Stimulated activated CD4-positive, alpha-beta T cell treated with anti-CD3 and anti-CD28 coated beads, Interleukin-15, amount 100 ng/mL, for 24 hours (primary cell): ENCODE measurements around the gene ACSS1.
A peak's percentile ranks its signal among the peaks of the same experiment; 100 is the strongest.

ENCODE experiments used
- DNase-seq: peaks from one replicate; pipeline ENCODE4 v3.0.0-alpha.2; 2020

Gene ACSS1

DNA sequence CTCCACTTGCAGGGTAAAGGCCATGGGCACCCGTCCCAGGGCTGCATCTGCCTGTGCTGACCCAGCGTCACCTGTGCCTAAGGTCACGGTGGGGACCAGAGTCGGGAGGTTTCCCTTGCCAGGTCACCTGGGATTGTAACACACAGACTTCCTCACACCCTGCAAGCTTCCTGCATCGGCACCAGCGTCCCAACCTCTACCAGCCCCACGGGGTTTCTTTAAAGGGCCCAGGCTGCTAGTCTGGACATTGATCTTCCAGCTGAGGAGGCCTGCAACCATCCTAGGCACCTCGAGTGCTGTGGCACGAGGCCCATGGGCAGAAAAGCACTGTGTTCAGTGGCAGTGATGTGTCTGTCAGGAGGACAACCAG, 12.6 kb downstream of the ACSS1 start:
- no peak for DNase-seq

DNA sequence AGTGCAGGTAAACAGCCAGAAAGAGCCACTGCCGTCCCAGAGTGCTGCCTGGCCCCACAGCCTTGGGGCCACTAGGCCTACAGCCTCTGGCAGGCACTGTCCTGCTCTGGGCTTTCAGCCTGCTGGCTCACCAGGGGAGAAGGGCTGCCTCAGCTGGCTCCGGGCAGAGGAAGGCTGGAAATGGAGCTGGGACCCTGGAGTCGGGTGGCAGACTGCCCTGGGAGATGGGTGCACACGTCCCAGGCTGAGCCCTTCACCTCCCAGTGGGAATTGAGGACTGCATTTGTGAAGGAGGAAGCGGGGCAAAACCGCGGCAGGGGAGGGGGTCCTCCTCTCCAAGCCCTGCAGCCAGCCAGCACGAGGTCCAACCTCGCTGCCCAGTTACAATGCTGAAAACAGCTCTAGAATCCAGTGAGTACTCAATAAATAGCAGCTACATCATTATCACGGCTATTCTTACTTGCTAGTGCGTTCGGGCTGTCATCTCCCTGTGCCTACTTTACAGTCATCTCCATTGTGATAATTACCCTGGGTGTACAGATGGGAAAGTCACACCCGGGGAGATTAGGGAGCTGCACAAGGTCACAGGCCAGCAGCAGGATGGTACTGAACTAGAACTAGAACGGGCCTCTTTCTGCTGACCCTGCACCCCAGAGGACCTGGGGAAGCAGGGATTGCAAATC, 13.1 kb downstream of the ACSS1 start:
- DNase-seq: no peak

DNA sequence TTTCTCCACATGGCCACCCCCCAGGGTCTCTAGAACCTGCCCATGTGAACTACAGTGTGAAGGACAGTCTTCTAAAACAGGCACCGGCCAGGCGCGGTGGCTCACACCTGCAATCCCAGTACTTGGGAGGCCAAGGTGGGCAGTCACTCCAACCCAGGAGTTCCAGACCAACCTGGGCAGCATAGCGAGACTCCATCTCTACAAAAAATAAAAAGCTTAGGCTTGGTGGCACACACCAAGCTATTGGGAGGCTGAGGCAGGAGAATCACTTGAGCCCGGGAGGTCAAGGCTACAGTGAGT, 13.7 kb downstream of the ACSS1 start:
- no peak for DNase-seq

DNA sequence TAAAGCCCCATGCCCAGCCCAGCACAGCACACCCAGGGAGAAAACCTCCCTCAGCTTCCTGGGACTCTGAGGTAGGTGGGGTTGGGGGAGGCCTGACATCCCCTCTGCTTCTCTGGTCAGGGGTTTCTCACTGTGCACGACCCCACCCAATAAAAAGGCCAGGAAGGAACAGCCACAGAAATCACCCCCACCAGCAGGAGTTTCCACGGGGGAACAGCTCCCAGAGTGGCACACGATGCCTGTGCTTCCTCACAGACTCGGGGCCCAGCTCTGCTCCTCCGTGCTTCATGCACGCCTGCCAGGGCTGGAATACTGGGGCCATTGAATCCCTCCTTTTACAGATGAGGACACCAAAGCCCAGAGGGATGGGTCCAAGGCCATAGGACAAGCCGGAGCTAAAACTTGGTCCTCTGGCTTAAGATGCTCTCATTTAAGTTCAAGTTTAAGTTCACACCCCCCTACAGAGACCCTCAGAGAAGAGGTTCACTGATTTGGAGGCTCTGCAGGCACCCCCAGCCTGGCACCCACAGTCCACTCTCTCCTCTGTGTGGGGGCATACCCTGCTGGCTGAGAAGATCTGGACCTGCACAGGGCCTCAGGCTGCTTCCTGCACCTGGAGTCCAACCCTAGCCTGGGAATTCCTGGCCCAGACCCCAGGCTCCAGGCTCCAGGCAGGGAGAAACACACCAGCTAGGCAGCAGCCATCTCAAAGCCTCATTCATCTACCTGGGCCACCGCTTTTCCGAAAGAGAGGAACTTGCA, 14.3 kb downstream of the ACSS1 start:
- DNase-seq: no peak

DNA sequence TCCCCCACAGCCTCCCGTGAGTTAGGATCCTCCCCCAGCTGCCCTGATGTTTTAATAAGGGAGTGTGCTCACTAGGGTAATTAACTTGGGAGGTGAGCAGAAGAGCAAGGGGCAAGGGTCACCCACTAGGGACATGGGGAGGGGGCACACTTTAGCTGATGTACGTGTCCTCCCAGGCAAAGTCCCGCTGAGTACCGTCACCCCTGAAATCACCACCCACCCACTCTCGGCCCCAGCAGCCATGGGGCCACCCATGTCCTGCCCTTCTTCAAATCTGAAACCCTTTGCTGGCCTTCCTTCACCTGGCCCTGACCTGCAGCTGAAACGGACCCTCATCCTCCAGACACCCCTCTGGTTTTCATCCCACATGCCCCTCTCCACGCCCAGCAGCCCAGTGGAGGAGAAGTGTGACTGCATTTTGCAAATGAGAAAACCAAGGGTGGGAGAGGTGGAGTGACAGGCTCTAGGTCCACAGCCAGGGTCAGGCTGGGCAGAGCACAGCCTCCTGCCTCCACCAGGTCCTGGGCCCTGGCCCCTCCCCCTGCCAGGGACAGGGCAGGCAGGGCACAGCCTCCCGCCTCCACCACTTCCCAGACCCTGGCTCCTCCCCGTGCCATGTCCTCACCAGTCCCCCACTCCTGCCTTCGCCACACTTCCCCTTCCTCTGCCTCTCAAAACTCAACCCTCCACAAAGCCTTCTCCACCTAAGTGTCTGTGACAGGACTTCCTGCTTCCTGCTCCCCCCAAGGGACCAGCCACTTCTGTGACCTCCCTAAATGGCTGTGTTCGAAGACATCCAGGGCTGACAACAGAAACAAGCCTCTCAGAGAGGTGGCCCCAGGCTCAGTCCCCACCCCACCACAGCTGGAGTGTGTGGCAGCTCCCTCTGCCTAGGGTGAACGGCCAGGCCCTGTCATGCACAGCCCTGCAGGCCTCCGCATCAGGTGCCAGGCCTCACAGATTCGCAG, 15.1 kb downstream of the ACSS1 start:
- DNase-seq: peak; percentile 48

DNA sequence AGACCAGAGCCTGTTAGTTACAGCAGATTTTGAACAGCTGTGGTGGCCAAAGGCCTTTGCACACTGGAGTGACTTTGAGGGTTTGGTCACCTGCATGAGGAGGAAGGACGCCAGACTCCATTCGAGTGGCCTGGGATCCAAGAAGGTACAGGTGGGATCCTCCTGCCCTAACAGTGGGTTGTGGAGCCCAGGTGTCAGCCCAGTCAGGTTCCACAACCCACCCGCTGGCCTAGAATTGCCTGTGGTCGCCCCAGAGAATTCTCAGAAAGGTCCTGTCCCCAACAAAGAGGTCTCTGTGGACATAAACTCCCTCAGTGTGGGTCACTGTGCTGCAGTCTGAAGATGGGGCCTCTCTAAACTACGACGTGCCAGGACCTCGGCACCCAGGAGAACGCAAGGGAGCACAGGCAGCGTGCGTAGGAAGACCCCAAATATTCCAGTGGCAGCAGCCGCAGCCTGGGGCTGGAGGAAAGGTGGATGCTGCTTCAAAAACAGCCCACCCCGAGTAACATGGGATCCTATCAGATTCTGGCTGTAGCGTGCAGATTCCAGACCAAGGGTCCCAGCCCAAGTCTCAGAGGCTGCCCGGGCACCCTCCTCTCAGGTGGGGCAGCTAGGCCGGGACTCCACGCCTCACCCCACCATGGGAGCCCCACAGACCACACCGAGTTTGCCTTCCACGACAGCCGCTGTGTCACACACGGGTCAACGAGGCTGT, 16.0 kb downstream of the ACSS1 start:
- no peak for DNase-seq

DNA sequence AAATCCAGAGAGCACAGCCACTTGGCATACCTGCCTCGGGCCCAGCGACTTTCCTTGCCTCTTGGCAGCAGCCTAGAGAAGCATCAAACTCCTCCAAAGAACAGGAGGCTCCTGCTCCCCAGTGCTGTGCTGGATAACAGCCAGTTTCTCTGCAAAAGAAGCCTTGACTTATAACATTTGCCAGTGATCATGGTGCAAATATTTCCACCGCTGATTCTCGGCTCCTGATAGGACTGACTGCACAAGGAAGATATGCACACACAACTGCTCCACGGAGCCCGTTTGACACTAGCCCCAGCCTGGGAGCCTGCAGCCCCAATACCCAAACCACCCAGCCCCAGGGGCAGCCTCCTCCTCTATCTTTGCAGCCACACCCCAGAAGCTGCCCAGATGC, 17.5 kb downstream of the ACSS1 start:
- DNase-seq: no peak

DNA sequence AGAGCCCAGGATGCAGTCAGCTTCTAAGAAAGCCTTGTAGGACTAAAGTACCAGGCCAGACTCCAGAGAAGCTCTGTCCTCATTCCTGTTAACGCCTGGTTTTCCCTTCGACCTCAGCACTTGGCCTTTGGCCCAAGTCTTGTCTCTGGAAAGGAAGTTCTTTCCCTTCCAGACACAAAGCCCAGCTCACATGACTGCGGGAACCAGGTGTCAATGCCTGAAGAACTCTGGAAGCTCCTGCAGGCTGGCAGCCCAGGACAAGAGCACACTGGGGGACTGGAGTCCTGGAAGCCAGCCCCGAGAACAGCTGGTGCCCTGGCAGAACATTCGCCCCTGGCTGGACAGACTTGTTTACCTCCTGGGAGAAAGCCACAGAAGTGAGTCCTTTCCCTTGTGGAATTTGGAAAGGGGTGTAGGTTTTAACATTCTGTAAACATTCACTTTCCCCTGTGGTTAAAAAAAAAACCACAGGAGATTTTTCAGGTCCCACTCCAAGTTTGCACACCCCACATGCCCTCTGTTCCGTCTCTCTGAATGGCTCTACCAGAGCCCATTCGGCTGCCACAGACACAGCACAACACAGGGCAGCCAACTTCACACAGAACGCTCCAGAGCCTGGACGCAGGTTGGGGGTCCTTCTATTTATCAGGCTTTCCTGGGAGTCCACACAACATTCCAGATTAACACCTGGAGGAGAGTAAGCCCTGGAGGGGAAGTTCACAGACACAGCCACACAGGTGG, 18.1 kb downstream of the ACSS1 start:
- DNase-seq: no peak

DNA sequence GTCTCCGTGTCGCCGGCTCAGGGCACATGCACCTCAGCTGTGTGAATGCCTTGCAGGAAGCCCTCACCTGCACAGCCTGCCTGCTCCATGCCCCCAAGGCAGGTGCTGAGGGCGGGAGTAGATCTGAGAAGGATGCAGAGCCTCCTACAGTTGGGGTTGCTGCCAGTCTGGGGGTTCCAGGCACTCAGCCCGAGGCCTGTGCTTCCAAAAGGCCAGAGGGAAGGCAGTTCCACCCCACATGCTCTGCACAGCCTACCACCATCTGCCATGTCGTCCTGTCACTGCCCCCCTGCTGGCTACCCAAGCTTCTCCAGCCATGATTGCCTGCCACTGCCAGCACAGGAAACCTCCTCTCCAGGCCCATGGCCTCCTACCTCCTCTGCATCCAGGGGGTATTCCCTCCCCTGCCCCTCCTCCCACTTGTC, 19.3 kb downstream of the ACSS1 start:
- DNase-seq: no peak

DNA sequence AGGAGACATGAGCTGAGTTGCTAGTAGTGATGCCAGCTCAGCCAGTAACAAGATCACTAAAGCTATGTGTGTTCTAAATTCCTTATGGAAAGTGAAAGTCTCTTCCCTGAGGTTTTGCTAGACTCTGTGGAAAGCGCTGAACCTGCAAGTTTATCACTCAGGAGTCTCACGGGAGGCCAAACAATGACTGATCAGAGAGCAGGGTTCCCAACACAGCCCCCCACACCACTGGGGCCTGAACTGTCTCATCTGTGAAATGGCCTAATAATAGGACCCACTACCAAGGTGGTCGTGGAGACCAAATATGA, 19.9 kb downstream of the ACSS1 start:
- DNase-seq: no peak

DNA sequence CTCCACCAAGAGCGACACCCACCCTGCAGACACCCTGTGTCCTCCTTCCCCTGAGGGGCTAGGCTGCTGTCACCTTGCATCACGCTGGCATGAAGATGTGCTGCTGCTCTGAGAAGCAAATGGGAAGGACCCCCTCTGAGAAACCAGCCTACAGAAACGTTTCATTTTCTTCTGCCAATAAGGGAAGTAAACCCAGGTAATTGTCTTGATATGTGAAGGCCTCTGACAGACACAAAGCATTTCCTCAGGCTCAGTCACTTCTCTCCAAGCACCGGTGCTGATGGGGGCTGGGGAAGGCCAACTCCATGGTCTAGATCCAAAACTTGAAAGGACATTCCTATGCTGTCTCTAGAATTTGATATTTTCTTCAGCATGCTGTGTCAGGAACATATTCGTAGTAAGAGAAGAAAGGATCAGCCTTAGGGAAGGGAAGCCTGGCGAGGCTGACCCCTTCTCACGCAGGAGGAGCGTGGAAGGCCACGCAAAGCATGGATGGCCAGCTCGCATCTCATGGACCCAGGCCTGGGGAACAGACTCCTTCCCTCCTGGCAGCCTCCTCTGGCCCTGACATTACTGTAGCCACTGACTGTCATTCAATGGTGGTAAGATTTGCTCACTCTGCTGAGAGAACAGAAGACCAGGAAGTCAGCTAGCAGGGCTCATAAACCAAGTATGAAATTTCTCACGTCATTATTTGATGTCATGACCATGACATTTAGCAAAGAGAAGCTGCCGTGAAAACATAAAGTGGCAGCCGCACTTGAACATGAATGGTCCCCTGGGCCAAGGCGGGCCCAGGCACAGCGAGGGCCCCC, 20.4 kb downstream of the ACSS1 start:
- no peak for DNase-seq

DNA sequence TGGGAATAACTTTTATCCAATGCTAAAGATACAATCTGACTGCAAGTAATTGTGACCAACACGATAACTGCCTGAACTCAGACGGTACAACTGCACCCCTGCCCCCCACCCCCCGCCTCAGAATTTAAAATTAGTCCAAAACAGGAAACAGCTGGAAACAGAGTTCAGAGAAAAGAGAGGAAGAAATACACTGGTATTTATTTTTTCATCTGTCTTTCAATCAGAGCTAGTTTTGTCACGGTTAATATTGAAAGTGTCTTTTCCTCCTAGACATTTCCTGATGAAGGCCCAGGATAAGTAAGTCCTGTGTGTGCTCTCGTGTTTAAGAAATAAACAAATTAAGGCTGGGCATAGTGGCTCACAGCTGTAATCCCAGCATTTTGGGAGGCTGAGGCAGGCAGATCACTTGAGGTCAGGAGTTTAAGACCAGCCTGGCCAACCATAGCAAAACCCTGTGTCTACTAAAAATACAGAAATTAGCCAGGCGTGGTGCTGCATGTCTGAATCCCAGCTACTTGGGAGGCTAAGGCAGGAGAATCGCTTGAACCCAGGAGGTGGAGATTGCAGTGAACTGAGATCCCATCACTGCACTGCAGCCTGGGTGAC, 21.5 kb downstream of the ACSS1 start:
- DNase-seq: no peak

DNA sequence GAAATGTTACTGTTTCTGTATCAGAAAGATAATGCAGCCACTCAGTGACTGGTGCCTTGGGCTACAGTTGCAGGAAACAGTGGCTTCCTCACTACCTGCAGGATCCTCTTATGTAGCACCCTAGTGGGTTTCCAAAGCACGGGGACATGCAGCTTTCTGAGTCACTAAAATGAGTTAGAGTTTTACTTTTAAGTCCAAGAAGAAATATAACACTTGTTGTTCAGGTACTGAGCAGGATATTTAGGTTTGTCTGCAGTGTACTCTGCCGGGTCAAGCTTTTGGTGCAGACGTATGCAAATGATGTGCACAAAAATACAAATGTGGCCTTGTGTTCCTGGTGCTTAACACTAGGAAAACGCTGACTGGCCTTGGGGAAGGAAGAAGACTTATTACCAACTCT, 22.0 kb downstream of the ACSS1 start:
- DNase-seq: peak; percentile 16

DNA sequence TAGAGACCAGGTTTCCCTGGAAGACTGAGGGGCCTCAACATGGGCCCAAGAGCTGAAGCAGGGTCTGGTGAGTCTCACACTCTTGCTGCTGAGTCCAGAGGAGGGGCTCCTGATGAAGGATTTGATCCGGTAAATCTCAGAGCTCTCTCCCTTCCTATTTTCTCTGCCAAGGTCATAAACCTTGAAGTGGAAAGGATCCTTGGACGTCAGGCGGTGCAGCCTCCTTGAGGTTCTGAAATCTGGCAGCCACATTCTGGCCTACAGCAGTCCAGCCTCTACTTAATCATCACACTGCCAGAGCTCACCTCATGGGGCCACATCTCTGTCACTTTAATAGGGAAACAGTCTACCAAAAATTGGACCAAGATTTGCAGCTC, 24.0 kb downstream of the ACSS1 start:
- no peak for DNase-seq

DNA sequence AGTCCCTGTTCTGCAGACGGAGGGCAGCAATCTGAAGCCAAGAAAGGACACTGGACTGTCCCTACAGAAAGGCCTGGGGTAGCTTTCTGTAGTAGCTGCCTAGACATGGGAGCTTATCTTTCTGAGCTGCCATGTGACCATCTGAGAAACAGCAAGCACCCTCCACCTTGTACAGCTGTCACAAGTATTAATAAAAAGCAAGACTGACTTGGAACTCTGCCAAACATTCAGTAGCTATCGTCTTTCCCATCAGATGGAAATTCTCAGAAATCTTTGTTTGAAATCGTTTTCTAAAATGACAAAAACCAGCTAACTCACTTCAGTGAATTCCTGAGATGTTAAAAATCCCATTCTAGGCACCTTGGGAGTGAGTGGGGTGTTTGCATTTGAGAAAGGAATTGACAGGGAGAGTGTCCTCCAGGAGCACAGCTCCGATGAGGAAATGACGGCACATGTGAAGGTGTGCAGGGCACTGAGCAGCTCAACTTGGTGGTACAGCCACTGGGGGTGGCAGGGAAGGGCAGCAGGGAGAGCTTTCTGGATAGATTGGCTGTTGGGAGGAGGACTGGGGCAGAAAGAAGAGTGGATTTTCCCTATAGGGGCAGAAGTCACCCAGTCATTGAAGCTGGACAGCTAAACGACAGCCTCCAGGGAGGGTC, 24.5 kb downstream of the ACSS1 start:
- DNase-seq: no peak

DNA sequence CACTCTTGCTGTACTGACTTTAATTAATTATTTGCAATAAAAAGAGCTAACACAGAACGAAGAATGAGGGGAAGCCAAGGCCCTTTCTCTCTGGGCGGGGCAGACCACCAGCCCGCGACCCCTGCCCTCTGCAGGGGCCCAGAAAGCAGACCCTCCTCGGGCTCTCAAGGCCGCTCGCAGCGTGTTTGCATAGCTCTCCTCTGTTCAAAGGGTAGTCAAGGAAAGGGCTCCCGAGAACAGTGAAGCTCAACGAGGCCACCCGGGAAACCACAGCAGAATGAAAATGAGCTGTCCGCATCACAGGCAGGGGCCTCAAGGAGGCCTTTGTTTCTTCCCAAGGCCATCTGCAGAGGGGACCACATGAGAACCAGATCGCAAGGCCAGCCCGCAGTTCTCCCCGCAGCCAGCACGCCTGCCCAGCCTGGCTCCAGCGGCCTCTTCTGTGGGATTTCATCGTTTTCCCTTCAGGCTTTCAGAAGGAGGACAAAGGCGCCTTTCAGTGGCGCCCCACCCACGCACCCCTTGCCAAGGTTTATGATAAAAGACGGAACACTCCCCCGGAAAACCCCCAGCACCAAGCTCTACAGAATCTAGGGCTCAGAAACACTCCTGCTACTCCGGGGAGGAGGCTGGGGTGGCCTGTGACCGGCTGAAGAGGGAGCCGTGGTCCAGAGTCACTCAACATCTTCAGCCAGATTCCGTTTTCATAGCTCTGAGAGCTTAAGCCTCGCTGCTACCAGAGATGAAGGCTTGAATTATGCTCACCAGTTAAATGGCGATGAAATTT, 25.3 kb downstream of the ACSS1 start:
- DNase-seq: no peak

DNA sequence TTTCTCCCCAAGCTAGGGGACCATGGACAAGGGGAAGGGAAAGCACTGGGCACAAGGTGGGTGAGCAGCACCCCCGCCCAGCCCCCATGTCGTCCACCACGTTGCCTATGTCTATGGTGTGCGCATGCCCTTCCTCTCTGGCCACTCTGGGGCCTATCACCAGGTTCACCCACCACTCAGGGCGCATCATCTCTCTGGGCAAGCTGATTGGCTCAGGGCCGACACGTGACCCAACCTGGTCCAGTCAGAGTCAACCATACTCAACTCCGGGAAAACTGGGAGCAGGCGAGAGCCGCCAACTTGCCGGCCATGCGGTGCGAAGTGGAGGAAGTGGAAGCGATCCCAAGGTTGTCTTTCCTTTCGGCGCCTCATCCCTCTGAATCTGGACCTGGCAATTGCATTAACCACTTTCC, 25.9 kb downstream of the ACSS1 start:
- no peak for DNase-seq

DNA sequence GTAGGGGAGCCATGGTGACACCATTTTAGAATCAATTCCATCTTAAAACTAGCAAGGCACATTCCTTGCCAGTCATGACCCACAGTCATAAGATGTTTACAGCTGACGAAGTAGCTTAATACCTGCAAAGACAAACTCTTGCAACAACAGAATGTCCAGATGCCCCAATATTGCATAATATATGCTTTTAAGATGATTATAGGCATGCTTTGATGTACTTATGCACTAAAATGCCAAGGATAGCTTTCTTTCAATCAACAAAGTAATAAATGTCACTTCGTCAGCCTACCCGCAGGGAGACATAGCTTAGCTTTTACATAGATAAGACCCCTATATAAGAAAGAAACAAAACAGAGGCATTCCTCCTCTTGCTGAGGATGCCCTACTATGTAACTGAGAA, 26.7 kb downstream of the ACSS1 start:
- no peak for DNase-seq

DNA sequence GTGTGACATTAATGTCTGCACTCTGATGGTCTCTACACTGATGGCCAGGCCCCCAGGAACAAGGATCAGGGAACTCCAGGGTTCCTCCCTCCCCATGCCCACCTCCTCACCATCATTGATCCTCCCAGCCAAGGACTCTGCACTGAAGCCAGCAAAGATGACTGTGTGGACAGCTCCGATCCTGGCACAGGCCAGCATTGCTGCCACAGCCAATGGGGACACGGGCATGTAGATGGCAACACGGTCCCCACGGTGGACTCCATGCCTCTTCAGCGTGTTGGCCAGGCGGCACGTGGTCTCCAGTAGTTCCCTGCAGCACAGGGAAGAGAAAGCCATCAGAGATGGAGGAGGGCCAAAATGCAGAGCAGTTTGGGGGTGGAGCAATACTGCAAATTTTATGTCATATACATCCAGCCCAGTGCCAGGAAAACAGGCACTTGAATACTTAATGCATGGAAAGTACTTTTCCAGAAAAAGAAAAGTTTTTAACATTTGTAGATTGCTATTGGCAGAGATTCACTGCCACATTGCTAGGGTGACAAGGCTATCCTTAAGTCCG, 27.2 kb downstream of the ACSS1 start:
- DNase-seq: no peak
